Rectal smooth muscle tissue (tissue), 1 donor: ENCODE results near the gene HIGD2B.
"Not testable (repeated sequence)": the region's sequence is repeated elsewhere in the genome, so short reads cannot be mapped to it uniquely, and the experiment has no call there.

Experiments
- H3K27ac ChIP-seq: one replicate; pipeline ENCODE4 v1.7.0; 2013; ENCODE audit warnings: low read depth, low read length, inconsistent platforms
- H3K27me3 ChIP-seq: one replicate; pipeline ENCODE4 v1.7.0; 2013; ENCODE audit warnings: low read length; ENCODE audit not compliant: control insufficient read depth, insufficient read depth
- H3K36me3 ChIP-seq: one replicate; pipeline ENCODE4 v1.7.0; 2013; ENCODE audit warnings: low read length; ENCODE audit not compliant: control insufficient read depth, insufficient read depth
- H3K4me1 ChIP-seq: one replicate; pipeline ENCODE4 v1.7.0; 2013; ENCODE audit warnings: low read length; ENCODE audit not compliant: control insufficient read depth, insufficient read depth
- H3K4me3 ChIP-seq: one replicate; pipeline ENCODE4 v1.7.0; 2013; ENCODE audit warnings: low read length
- H3K9ac ChIP-seq: one replicate; pipeline ENCODE4 v1.7.0; 2013; ENCODE audit warnings: low read length

HIGD2B gene

DNA sequence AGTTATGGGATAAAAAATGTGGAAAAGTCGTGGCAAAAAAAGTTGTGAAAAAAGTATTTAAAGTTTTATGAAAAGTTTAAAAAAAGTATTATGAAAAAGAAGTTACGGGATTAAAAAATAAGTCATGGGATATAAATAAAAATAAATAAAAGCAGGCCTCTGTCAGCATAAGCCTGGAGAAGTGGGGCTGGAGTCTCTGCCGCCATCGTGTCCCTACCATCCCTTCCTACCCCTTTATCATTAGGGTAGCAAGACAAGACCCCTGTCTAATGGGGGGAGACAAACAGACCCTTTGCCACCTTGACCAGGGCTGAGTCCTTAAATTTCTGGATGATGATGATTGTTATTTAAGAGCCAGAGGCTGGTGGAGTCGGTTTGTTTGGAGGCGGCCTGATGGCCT, 16.2 kb downstream of the HIGD2B start:
- not testable (repeated sequence) for H3K27ac ChIP-seq, H3K36me3 ChIP-seq, H3K4me3 ChIP-seq, H3K27me3 ChIP-seq, H3K4me1 ChIP-seq, H3K9ac ChIP-seq

DNA sequence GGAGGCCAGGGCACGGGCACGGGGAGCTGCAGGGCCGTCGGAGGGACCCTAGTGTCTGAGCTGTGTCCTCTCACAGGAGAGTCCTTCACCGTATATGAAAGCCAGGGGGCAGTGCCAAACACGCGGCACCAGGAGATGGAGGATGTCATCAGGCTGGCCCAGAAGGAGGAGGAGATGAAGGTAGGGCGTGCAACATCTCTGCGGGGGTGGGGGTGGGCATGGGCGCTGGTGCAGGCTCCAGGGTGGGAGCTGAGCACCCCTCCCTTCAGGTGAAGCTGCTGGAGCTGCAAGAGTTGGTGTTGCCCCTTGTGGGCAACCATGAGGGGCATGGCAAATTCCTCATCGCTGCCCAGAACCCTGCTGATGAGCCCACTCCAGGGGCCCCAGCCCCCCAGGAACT, 20.3 kb downstream of the HIGD2B start:
- H3K4me3 ChIP-seq, H3K9ac ChIP-seq, H3K36me3 ChIP-seq, H3K27ac ChIP-seq, H3K4me1 ChIP-seq, H3K27me3 ChIP-seq: not testable (repeated sequence)

DNA sequence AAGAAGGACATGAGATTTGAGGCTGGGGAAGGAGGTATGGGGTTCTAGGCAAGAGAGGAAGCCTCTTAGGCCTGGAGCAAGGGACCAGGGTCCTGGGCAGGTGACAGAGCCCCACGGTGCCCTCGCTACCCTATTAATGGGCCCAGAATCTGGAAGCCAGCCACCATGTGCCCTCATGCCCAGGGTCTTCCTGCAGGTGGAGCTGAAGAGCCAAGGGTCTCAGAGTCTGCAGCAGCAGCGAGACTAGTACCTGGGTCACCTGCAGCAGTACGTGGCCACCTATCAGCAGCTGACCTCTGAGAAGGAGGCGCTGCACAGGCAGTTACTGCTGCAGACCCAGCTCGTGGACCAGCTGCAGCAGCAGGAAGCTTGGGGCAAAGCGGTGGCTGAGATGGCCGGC, 22.1 kb downstream of the HIGD2B start:
- not testable (repeated sequence) for H3K27ac ChIP-seq, H3K27me3 ChIP-seq, H3K9ac ChIP-seq, H3K4me1 ChIP-seq, H3K36me3 ChIP-seq, H3K4me3 ChIP-seq

DNA sequence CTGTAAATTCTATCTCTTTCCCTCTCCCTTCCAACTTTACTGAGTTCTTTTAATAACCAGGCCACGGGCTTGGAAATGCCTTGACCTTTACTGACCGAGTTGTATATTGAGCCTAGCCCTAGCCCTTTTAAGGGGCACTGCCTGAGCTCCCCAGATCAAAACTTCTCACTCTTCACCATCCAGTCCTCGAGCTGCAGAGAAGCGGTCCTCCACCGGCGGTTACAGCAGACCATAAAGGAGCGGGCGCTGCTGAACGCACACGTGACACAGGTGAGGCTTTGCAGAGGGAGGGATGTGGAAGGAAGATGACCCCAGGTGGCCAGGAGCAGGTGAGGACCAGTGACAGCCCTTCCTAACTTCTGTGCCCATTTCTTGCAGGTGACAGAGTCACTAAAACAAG, 24.9 kb downstream of the HIGD2B start:
- H3K27ac ChIP-seq, H3K9ac ChIP-seq, H3K36me3 ChIP-seq, H3K27me3 ChIP-seq, H3K4me1 ChIP-seq, H3K4me3 ChIP-seq: not testable (repeated sequence)

DNA sequence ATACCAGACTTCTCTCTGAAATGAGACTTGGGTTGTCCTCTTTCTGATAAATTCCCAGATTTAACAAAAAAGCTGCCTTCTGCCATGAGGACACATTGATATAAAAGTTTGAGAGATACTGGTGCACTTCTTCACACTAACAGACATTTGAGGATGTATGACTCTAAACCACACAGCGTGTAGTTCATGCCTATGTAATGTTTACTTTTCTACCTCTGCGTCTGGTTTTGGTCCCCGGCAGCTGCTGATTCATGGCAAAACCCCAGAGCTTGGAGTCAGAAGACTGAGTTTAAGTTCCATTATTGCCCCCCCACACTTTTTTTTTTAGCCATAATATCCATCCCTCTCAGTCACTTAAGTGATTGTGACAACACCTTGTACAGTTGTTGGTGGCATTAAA, 30.0 kb downstream of the HIGD2B start:
- H3K36me3 ChIP-seq, H3K9ac ChIP-seq, H3K27ac ChIP-seq, H3K27me3 ChIP-seq, H3K4me1 ChIP-seq, H3K4me3 ChIP-seq: not testable (repeated sequence)

DNA sequence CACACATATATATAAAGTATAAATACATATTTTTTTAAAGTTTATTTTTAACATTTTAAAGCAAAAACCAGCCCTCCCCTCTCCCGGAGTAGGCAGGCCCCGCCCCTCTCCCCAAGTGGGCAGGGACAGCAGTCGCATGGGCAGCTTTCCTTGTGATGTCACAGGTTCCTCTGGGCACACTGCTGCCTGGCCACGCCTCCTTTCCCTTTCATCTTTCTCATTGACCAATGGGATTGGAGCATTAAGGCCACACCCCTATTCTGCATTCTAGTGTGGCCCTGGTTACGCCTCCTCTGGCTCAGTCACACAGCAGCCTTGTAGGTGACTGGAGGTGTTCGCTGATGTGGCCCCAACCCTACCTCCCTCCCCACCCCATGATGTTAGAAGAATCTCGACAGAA, 31.6 kb downstream of the HIGD2B start, which contains the start of gene GOLGA6B:
TSS of gene GOLGA6B (plus strand) at position 301 of the 400 bp plus-strand sequence. CDS start at position 342, 41 bp downstream.
- not testable (repeated sequence) for H3K27ac ChIP-seq, H3K4me3 ChIP-seq, H3K9ac ChIP-seq, H3K4me1 ChIP-seq, H3K36me3 ChIP-seq, H3K27me3 ChIP-seq

DNA sequence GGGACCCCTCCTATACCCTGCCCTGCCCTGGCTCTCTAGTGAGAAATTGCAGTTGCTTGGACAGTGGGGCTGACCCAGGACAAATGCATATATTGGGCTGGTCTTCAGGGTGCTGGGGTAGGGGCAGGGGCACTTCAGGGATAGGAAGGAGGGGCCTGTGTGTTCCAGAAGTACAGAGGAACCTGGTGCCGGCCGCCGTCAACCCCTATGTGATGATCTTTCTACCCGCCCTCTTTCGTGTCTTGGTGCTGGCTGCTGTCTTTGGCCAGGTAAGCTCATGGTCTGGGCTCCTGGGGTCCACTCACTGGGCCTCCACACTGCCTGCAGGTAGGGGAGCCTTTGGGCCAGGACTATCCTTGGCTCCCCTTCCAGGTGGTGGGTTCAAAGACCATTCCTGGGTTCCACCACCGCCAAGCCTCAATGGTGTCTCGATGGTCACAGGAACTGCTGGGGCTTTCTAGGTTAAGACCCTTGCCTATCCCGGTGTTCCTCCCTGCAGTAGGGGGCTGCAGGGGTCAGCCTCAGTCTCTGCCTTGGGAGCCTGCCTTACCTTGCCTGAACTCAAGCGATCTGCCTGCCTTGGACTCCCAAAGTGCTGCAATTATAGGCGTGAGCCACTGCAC, 37.2 kb downstream of the HIGD2B start:
- H3K27ac ChIP-seq, H3K9ac ChIP-seq, H3K4me3 ChIP-seq, H3K36me3 ChIP-seq, H3K27me3 ChIP-seq, H3K4me1 ChIP-seq: not testable (repeated sequence)

DNA sequence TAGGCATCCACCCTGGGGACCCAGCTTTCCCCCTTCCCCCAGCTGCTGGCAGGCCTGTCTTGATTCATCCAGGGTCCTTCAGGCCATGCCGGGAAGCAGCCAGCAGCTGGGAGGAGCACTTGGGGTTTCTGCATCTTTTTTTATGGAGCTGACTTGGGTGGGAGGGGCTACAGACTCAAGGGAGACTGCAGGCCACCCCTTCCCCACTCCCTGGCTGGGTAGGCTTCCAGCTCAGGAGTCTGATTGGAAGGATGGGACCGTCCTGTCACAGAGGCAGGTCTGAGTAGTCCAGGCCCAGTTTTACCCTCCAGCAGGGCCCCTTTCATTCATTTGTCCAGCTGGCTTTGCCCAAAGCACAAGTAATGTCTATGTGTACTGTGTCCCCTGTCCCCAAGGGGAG, 43.7 kb downstream of the HIGD2B start:
- not testable (repeated sequence) for H3K4me3 ChIP-seq, H3K4me1 ChIP-seq, H3K36me3 ChIP-seq, H3K9ac ChIP-seq, H3K27me3 ChIP-seq, H3K27ac ChIP-seq

DNA sequence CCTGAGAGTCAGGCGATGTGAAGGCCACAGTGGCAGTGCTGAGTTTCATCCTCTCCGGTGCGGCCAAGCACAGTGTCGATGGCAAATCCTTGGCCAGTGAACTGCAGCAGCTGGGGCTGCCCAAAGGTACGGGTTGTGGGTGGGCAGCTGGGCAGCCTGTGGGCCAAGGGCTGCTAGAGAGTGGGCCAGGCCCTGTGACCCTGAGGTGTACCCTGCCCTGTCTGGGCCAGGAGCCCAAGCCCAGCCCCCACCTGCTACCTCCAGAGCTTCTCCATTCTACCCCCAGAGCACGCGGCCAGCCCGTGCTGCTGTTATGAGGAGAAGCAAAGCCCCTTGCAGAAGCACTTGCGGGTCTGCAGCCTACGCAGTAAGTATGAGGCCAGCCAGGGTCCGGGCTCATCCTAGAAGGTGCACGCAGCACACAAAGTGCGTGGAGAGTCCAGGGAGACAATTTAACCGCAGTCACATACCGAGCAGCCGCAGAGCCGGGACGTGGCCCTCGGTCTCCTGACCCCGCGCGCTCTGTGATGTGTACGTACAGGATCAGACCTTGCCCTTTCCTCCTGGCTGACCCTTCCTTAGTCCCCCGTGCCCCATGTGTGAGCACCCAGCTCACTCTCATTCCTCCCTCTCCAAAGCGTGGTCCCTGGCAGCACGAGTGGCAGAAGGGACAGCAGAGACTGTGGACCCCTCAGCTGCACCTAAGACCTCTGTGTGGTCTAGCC, 46.1 kb downstream of the HIGD2B start:
- not testable (repeated sequence) for H3K27me3 ChIP-seq, H3K4me3 ChIP-seq, H3K36me3 ChIP-seq

DNA sequence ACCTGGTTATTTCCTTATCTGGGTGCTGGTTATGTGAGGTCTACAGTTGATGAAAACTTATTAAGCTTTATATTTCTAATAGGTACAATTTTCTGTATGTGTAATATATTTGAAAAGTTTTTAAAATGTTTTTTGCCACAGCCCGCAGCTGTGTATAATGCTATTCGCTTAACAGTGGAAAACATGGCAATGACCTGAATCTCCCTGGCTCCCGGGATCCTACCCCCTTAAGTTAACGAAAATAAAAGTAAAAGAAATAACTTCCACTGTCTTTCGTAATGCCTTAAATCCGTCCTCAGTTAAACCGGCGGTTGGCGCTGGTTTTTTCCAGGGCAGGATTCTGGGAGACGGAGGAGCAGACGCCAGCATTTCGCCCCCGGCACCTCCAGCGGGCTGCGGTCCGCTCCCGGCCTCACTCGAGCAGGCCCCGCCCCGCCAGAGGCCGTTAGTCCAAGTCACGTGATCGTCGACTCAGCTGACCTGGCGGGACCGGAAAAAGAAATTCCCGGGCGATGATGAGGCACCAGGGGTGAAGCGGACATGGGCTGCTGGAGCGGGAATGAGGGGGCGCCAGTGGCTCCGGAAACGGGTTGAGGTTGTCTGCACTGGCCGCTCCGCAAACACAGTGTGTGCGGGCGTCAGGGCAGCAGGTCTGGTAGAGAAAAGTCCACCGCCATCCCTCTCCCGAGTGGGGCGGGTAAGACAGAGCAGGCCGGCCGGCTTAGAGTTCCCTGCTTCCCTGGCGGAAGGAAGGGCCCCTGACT, 49.3 kb downstream of the HIGD2B start:
- peak overlapping the region; percentile 27 for H3K4me3 ChIP-seq
- not testable (repeated sequence) for H3K36me3 ChIP-seq, H3K9ac ChIP-seq, H3K27me3 ChIP-seq, H3K4me1 ChIP-seq, H3K27ac ChIP-seq

More for the DNA sequence above, 46.1 kb downstream of the HIGD2B start:
- not testable (repeated sequence) for H3K9ac ChIP-seq, H3K27ac ChIP-seq, H3K4me1 ChIP-seq

DNA sequence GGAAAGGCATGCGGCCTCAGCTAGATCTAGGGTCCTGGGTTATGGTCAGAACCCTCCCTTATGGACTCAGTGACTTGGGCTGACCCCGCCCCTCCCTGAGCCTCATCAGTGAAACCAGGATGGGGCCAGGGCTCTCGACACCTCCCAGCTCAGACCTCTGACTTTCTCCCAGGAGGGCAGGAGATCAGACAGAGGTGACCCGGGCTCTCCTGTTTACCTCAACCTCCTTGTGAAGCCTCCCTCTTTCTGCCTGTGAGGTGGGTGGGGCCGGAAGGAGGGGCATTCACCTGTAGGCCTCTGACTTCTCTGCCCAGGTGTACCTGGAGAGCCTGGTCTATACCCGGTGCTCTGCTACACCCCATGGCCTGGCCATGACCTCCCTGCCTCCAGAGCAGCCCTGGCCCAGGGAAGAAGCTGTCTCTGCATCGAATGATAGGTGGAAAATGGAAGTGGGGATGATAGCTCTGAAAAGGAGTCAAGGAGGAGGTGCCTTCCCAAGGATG, 56.9 kb downstream of the HIGD2B start:
- H3K4me1 ChIP-seq, H3K36me3 ChIP-seq, H3K4me3 ChIP-seq, H3K9ac ChIP-seq, H3K27ac ChIP-seq, H3K27me3 ChIP-seq: not testable (repeated sequence)

DNA sequence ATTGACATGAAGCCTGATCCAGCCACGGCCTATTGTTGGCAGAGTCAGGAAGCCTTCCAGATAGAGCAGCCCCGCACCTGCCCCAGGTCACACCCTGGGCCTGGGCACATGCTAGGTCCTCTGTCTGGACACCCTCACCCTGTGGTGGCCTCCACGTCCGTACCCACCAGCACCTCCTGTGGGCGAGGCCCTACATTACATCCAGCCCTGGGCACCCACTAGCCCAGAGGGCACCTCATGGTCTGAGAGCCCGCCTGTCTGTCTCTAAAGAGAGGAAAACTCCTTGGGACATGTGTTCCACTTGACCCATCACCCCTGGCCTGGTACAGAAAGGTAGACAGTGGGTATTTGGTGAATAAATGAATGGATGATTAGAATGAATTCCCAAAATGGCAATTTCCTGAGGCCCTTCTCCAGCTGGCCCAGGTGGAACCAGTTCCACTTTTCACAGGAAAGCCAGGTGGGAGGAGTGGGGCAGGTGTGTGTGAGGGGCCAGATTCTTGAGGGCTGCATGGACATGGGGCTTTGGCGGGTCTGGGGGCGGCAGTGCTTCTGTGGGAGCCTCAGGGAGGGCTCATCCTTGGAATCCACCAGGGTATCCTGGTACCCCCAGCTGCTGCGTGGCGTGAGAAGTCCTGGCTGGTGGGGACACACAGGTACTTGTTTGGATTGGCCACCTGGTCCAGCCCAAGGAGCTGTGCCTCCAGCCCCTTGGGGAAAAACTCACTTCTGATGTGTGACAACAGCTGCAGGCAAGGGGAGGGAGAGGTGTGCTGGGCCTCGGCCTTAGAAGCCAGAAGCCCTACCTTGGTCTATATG, 57.5 kb downstream of the HIGD2B start:
- not testable (repeated sequence) for H3K27ac ChIP-seq, H3K27me3 ChIP-seq, H3K9ac ChIP-seq, H3K4me3 ChIP-seq, H3K4me1 ChIP-seq, H3K36me3 ChIP-seq
